GM12872 (cell line): ENCODE measurements around the gene UNC13A.

ENCODE experiments used
- TF ChIP-seq, protein P1 (sequence below): IDR thresholded peaks from 3 replicates; pipeline ENCODE4 v1.5.1; 2011; ENCODE audit warnings: low read depth, mild to moderate bottlenecking, low read length, moderate library complexity; ENCODE audit not compliant: insufficient read depth

The UNC13A gene

DNA sequence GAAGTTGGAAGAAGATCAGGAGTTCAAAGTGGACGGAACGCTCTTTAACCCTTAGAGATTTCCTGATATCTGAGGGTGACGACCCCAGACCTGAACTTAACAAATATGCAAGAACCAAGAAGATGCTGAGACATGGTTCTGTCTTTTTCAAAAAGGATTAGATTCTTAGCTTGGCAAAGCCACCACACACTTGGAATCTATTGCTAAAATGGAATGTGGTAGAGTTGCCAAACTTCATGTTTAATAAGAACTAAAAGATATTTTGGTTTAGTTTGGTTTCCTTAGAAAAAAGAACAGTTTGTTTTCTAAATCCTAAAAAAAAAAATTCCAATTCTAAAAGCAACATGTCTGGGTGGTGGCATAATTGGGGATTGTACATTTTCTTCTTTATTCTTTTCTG, 29.5 kb downstream of the UNC13A start:
- TF ChIP-seq, protein P1, sequence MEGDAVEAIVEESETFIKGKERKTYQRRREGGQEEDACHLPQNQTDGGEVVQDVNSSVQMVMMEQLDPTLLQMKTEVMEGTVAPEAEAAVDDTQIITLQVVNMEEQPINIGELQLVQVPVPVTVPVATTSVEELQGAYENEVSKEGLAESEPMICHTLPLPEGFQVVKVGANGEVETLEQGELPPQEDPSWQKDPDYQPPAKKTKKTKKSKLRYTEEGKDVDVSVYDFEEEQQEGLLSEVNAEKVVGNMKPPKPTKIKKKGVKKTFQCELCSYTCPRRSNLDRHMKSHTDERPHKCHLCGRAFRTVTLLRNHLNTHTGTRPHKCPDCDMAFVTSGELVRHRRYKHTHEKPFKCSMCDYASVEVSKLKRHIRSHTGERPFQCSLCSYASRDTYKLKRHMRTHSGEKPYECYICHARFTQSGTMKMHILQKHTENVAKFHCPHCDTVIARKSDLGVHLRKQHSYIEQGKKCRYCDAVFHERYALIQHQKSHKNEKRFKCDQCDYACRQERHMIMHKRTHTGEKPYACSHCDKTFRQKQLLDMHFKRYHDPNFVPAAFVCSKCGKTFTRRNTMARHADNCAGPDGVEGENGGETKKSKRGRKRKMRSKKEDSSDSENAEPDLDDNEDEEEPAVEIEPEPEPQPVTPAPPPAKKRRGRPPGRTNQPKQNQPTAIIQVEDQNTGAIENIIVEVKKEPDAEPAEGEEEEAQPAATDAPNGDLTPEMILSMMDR = no peak

DNA sequence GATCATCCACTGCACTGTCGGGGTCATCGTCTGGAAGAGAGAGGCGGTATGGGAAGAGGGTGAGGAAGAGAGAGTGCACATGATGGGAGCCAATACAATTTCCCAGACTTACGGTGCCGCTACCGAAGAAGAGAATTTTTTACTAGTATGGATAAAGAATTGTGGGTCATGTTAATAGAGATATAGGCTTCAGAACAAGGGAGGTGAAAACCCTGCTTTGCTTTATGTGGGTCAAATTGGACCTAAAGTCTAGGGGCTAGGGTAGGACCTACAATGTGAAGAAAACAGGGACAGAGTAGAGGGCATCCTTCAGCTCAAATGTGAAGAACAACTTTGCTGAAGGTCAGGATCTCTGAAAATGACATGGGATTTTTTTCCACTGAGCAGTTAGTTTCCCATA, 29.9 kb downstream of the UNC13A start:
- TF ChIP-seq, protein P1 = no peak

DNA sequence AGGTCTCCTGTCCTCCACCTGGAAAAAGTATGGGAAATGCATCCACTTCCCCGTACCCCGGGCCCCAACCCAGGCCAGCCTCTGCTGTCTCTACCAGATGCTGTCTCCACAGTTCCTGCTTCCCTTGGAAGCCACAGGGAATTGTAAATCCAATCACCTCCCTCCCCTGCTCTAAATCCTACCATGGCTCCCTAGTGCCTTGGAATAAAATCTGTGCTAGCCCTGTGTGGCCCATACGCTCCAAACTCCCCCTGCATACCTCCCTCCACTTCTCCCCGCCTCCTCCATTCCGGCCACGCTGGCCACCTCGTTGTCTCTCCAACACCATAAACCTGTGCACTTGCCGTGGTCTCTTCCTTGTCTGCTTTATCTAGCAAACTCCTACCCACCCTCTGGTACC, 31.2 kb downstream of the UNC13A start:
- TF ChIP-seq, protein P1 = no peak

DNA sequence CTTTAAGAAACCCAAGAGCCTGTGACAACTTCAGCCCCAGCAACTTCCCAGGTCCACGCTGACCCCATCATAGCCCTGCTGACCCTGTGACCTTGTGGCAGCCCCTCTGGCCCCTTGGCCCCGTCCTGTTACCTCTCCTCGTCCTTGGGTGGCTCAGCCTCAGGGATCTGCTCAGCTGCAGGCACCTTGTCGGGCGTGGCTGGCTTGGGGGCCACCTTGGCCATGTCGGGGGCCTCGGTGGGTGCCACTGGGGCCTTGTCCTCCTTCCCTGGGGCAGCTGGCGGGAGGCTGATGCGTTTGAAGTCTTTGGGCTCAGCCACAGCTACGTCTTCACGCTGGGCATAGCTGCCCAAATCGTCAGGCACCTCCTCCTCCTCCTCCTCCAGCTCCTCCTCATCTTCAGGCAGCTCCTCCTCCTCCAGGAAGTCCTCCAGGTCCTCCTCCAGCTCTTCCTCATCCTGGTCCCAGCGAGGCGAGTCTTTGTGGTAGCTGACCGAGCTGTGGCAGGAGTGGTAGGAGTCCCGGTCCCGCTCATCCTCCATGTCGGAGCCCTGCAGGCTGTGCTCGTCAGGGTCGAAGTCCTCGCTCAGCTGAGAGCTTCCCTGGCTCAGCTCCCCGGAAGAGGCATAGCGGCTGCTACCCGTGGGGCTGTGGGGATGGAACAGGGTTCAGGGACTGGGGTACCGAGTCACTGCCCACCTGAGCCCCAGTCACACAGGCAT, 32.2 kb downstream of the UNC13A start:
- TF ChIP-seq, protein P1 = no peak

DNA sequence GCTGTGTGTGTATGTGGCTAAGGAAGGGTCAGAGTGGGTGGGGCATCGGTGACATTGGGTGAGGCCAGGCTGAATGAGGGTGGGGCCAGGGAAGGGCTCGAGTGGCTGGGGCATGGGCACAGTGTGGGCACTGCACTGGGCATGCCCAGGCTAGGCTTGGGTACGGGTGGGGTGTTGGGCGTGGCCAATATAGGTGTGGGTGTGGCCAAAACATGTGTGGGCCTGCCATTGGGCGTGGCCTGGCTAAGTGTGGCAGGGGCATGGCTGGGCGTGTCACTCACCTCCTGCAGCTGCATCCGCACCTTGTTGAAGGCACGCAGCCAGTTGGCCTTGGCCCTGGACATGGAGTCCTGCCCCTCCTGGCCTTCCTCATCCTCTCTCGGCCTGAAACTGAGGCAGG, 33.2 kb downstream of the UNC13A start:
- TF ChIP-seq, protein P1 = no peak

DNA sequence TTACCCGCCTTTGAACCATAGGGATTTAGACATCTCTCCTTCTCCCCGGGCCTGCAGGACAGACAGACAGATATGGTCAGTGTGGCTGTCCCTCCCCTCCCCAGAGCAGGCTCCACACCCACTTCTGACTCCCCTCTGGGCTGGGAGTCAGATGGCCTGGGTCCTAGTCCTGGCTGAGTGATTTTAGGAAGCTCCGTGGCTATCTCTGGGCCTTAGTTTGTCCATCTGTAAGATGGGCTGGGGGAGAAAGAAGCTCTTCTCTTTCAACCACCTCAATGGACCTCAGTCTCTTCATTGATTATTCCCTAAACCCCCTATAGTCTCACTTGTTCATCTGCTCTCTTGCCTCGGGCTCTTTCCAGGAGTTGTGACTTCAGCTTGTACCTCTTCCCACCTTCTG, 35.5 kb downstream of the UNC13A start:
- TF ChIP-seq, protein P1 = no peak

DNA sequence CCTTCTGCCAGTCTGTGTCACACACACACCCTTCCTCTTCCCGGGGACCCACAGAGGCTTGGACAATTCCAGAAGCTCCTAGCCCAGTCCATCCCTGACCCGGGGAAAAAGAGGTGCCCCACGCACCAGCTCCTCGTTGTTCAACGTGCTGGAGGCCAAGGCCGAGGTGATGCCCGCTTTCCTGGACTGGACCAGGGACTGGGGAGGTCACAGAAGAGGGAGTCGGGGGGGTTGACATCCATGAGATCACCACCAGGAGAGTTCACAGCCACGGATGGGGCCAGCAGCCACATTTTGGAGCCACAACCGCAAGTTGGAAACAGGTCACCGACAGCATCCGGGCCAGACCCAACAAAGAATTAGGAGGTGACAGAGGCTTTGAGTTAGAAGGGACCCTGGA, 39.4 kb downstream of the UNC13A start:
- TF ChIP-seq, protein P1 = no peak
